GM18861 (cell line): Measurements from ENCODE around the gene UGT2B10.
"Not testable (repeated sequence)": the region's sequence is repeated elsewhere in the genome, so short reads cannot be mapped to it uniquely, and the experiment has no call there.

Experiments used
- ATAC-seq: cut with Tn5 transposase; IDR thresholded peaks from one replicate; pipeline ENCODE4 v1.9.1; 2021; ENCODE audit not compliant: unreplicated experiment

UGT2B10 gene

DNA sequence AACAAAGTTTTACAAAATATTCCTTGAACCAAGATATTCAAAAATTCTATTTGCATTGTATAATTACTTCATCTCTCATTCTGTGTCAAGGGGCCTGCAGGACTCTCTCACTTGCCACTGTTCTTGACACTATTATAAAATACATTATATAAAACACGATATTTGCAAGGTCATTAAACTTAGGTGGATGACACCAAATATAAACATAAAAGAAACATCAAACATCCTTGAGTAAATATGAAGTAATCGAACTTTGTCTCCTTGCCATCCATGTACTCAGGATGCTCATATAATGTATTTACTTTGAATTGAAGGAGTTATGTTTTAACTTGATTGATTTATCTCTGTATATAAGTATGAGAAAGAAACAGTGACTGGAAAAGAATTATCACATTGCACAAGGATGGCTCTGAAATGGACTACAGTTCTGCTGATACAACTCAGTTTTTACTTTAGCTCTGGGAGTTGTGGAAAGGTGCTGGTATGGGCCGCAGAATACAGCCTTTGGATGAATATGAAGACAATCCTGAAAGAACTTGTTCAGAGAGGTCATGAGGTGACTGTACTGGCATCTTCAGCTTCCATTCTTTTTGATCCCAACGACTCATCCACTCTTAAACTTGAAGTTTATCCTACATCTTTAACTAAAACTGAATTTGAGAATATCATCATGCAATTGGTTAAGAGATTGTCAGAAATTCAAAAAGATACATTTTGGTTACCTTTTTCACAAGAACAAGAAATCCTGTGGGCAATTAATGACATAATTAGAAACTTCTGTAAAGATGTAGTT is at the start of gene UGT2B10:
Gene UGT2B10, plus strand, starts transcription at position 378 of the 793 bp plus-strand sequence. Its CDS starts 26 bp downstream, at position 404.
- ATAC-seq: not testable (repeated sequence)

DNA sequence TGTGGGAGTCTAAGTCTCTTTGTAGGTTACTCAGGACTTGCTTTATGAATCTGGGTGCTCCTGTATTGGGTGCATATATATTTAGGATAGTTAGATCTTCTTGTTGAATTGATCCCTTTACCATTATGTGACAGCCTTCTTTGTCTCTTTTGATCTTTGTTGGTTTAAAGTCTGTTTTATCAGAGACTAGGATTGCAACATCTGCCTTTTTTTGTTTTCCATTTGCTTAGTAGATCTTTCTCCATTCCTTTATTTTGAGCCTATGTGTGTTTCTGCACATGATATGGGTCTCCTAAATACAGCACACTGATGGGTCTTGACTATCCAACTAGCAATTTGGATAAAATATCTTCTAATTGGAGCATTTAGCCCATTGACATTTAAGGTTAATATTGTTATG is 44.0 kb upstream of the UGT2B10 start:
- not testable (repeated sequence) for ATAC-seq

DNA sequence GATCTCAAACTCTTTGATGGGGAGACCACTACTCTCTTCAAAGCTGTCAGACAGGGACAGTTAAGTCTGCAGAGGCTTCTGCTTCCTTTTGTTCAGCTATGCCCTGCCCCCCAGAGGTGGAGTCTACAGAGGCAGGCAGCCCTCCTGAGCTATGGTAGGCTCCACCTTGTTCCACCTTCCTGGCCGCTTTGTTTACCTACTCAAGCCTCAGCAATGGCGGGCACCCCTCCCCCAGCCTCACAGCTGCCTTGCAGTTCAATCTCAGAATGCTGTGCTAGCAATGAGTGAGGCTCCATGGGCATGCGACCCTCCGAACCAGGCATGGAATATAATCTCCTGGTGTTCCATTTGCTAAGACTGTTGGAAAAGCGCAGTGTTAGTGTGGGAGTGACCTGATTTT is 42.1 kb upstream of the UGT2B10 start:
- no peak for ATAC-seq

DNA sequence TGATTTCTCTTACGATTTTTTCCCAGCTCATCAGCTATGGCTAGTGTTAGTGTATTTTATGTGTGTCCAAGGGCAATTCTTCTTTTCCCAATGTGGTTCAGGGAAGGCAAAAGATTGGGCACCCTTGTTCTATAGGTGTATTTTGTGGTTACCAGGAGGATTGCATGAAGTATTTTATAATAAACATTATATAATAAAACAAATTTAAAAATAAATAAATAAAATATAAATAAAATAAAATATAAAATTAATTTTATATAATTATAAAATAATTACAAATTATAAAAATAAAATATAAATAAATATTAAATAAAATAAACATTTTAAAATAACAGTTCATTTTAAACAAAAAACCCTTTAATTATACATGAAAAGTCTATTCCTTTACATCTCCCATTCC is 35.6 kb upstream of the UGT2B10 start:
- ATAC-seq: no peak

DNA sequence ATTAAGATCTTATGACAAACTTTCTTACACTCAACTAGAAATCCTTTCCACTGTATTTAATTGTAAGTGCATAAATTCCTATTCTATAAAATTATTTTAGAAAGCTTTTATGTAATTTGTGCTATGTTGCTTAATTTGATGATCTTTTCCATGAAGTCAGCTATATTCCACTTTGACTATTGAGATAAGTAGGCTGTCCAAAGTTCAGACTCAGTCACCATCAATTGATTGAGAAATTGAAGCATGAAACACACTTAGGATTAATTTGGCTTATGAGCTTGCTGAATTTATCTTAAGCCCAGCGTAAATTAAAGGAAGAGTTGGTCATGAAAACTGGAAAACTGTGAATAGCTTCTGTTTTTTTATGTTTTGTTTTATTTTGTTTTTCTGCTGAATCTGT is 18.7 kb upstream of the UGT2B10 start:
- ATAC-seq: no peak

DNA sequence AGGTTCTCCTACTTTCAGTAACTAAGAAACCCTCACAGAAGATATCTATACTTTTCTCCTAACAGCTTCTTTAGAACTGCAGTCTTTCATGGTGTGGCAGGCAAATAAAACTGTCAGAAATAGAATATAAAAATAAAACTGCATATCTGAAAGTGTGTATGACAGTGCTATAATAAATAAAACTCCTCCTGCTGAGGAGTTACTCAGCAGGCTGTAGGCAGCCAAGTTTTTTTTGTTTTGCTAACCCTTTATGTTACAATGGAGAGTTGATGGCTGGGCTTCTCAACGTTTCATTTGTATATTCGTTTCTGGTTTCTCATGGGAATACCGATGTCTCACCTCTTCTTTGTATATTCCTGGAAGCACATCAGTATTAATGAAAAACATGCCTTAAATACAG is 18.2 kb upstream of the UGT2B10 start:
- no peak for ATAC-seq

DNA sequence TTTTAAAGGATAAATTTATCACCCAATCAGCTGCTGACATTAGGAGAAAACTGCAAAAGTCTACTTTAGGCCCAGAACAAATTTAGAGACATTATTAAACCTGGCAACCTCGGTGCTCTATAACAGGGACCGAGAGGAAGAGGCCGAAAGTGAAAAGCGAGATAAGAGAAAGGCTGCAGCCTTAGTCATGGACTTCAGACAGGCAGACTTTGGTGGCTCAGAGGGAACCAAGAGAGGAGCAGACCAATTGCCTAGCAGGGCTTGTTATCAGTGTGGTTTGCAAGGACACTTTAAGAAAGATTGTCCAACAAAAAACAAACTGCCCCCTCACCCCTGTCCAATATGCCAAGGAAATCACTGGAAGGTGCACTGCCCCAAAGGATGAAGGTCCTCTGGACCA is 12.8 kb upstream of the UGT2B10 start:
- ATAC-seq: no peak

DNA sequence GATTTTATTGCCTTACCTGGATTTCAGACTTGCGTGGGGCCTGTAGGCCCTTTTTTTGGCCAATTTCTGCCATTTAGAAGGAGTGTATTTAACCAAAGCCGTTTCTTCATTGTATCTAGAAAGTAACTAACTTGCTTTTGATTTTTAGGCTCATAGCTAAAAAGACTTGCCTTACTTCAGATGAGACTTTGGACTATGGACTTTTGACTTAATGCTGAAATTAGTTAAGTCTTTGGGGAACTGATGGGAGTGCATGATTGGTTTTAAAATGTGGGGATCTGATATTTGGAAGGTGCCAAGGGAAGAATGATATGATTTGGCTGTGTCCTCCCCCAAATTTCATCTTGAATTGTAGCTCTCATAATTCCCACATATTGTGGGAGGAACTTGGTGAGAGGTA is 7.7 kb upstream of the UGT2B10 start:
- no peak for ATAC-seq

DNA sequence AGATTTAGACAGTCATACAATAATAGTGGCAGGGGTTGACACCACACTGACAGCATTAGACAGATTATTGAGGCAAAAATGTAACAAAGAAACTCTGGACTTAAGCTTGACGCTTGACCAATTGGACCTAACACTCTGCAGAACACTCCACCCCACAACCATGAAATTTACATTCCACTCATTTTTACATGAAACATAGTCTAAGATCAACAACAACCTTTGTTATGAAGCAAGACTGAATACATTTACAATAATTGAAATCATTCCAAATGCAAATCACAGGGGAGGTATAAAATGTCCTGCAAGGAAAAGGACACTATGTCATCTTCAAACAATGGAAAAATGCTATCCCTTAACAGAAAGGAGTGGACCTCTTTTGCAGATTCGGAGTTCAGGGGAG is 4.9 kb upstream of the UGT2B10 start:
- no peak for ATAC-seq

DNA sequence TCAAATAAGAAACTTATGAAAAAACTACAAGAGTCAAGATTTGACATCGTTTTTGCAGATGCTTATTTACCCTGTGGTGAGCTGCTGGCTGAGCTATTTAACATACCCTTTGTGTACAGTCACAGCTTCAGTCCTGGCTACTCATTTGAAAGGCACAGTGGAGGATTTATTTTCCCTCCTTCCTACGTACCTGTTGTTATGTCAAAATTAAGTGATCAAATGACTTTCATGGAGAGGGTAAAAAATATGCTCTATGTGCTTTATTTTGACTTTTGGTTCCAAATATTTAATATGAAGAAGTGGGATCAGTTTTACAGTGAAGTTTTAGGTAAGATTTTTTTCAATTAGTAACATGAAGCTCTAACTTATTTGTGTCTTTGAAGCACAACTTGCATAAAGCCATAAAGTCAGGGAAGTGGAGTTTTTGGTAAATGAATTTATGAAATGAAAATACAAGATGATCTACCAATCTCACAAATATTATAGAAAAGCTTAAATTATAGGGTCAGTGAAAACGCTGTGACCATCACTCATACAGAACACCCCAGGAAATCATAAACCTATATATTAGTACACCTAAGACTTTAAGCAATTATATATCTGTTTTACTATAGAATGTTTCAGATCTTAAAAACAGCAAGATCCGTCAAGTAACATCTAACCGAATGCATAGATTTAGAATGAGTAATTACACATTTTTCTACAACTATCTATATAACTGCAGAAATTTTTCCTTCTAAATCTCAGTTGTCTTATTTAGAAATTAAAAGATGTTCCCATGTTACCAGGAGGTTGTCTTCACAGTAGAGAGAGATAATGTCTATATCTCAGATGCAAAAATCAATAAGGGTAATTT is 844 bp downstream of the UGT2B10 start:
- not testable (repeated sequence) for ATAC-seq

DNA sequence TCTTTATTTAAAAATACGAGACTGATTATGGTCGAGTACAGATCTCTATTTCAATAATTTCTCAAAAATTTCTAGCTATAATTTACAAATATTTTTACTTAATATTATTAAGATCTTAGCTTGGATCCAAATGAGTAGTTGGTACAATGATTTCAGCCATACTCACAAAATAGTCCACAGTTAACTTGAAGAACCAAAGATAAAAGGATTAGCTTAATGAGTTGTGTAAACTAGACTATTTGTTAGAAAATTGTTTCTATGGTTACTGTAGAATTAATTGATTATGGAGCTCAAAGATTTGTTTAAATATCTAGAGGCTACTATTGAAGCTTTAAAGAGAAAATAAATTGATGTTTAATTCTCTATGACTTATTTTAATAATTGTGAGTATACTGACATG is 1.6 kb downstream of the UGT2B10 start:
- no peak for ATAC-seq

DNA sequence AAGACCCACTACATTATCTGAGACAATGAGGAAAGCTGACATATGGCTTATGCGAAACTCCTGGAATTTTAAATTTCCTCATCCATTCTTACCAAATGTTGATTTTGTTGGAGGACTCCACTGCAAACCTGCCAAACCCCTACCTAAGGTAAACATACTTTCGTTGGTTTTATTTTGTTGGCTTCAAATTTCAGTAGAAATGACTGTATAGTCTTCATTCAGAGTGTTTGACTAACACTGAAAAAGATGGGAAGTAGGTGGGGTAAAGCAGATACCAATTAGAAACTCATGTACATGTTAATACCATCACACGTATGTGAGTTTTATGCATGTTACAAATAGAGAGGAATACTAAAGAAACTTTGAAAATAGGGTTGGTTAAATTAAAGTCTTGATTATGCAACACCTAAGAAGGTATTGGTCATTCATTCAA is 2.3 kb downstream of the UGT2B10 start:
- ATAC-seq: not testable (repeated sequence)

DNA sequence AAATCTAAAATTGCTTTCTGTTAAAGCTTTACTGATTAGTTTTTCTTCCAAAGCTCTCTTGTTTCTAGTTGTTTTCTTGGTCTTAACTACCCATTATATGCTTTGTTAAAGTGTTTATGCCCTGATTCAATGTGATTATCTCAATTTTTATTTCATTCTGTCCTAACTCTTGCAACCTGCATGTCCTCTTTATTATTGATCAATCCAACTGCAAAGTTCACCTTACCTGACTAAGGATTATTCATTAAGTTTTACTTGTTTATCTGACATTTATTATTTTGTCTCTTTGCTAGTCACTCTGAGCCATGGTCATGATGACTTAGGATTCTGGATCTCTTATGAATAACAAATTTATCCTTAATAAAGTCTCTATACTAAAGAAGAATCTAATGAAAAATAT is 15.8 kb downstream of the UGT2B10 start:
- ATAC-seq: no peak

DNA sequence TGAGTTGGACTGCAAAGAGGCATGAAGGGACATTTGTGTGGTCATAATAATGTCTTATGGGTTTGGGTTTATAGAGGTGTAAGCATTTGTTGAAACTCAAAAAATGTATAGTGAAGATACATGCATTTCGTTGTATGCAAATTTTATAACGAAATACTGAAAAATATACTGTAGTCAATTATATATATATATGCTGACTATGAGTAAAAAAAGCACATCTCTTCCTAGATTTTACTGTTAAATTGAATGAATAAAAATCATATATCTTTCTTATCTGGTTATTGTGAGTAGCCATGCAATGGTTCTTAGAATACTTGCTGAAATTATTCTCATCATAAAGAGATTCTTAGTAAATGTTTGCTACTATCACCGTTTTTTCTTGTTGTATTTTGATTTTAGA is 34.5 kb downstream of the UGT2B10 start:
- ATAC-seq: no peak

DNA sequence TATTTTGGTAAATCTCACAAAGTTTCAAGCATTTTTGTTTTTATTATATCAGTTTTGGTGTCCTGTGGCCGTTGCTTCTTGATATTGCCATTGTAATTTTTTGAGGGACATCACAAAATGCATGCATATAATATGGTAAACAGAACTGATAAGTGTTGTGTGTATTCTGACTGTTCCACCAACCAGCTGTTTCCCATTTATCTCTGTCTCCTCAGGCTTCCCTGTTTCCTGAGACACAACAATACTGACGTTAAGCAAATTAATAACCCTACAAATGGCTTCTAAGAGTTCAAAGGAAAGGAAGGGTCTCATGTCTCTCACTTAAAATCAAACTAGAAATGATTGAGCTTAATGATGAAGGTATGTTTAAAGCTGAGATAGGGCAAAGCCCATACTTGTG is 40.0 kb downstream of the UGT2B10 start:
- no peak for ATAC-seq

DNA sequence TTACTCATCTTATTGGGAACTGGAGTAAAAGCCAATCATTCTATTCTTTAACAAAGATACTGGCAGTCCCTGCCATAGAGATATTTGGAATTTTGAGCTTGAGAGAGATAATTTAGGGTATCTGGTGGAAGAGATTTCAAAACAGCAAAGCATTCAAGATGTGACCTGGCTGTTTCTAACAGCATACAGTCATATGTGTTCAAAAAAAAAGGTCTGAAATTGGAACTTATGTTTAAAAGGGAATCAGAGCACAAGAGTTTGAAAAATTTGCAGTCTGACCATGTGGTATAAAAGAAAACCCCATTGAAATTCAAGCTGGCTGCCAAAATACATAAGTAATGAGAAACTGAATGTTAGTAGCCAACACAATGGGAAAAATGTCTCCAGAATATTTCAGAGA is 42.2 kb downstream of the UGT2B10 start:
- ATAC-seq: no peak

DNA sequence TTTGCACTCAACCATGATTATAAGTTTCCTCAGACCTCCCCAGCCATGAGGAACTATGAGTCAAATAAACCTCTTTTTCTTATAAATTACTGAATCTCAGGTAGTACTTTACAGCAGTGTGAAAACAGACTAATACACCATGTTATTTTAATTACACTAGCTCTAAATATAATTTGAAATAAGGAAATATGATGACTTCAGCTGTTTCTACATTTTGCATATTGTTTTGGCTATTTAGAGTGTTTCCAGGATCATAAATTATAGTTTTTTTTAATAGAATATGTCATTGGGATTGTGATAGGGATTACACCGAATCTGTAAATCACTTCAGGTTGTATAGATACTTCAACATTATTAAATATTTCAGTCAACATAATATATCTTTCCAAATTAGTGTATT is 43.9 kb downstream of the UGT2B10 start:
- no peak for ATAC-seq

DNA sequence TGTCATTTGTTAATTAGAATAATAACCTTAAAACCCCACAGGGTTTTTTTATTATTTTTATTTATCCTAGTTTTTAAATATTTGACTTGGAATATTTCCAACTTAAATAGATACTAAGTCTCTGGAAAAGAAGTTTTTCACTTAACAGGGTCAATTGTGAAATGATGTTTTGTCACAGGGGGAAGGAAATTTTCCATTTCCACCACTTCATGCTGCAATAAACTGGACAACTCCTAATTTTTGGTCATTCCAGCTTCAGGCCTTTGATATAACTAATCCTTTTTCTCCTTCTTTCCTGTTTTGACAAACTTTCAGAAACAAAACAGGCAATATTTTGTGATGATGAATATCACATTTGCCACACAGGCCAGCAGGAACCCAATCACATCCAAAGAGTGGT is 45.3 kb downstream of the UGT2B10 start:
- no peak for ATAC-seq

DNA sequence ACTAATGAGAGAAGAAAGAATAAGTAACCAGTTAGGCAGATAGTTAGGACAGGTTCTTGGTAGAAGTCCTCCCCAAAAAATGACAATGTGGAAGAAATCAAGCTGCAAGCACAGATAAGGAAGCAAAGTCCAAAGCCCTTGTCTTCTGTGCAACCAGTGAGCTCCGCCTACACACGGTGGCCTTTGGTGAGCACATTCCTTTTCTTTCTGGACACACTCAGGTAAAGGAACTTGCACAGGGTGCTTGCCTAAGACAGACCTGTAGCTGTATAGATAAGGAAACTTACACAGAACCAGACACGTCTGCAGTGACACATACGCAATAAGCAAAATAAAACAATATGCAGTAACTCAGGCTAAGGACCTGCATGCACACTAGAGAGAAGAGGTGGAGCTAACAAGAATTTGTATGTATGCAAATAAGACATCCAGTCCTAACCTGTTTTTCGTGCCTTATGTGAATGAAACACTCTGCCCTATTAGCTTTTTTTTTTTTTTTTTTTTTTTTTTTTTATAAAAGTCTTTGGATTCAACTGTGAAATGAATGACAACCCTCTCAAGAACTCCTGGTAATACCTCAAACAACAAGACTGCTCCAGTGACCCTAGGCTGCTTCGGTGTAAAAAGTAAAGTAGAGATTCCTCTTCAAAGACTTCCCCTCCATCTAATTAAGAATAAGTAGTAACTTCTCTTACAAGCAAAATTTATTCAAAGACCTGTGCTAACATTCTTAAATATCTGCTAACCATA is 48.8 kb downstream of the UGT2B10 start:
- no peak for ATAC-seq

DNA sequence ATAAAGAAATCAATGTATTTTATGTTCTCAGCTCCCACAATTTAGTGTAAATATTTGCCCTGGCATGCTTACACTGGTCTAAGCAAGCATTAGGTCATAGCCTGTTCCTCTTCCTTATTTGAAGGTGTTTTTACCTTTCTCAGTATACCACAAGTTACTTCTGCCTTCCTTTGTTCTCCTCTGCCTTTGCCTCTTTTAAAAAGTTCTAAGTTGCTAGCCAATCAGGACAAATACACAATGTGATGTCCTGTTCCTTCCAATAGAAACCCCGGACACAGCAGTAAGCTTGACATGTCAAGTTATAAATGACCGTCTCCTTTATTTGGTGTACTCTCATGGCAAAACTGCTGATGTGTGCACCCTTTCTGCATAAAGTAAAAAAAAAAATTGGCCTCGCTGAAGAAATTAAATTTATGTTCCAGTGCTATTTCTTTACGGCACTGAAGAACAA is 49.4 kb downstream of the UGT2B10 start:
- ATAC-seq: no peak

DNA sequence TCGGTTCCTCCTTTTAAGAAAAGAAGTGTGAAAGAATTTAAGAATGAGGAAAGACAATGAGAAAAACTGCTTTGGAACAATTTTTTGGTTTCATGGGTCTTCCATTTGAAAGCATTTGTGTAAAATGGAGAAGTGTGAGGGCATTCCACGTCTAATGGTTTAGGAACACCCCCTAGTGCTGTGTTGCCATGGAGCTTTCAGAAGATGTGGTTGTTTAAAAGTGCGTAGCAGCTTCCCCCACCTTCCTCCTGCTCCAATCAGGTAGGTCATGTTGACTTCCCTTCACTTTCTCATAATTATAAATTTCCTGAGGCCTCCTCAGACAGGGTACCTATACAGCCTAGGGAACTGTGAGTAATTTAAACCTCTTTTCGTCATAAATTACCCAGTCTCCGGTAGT is 50.0 kb downstream of the UGT2B10 start:
- ATAC-seq: no peak
